Measurements from ENCODE around the gene PLPPR3.

The PLPPR3 gene

GRCh38 chr19:821825-822503 is at the start of gene PLPPR3:
PLPPR3 (minus strand) TSS chr19:821955; CDS start chr19:821559, 396 bp downstream.
- DNase-seq (no peak), ATAC-seq (no peak)
- Mint-ChIP-seq H3K36me3 (ENCODE audit: low read depth) (no peaks in the 10 kb centered on the region), H3K4me3 (no peak within 1 kb of the TSS), H3K9me3 (no peaks in the 10 kb centered on the region), H3K27ac (no peak within 1 kb of the TSS), H3K4me1 (no peaks in the 10 kb centered on the region), H3K27me3 (peaks cover 17% of the 10 kb centered on the region)

- Mint-ChIP-seq H3K27me3 (no peaks in the 10 kb centered on the region), H3K4me3 (no peak overlapping the region), H3K4me1 (peaks cover 10% of the 10 kb centered on the region), H3K27ac (no peak overlapping the region), H3K36me3 (ENCODE audit: low read depth) (peaks cover 7% of the 10 kb centered on the region), H3K9me3 (no peaks in the 10 kb centered on the region)
- DNase-seq = no peak
- no peak for ATAC-seq
Observed at GRCh38 chr19:870963-871401, 49.2 kb upstream of the PLPPR3 start.

- H3K27me3 Mint-ChIP-seq = no peaks in the 10 kb centered on the region
- peaks cover 10% of the 10 kb centered on the region for H3K4me1 Mint-ChIP-seq
- ATAC-seq (no peak), DNase-seq (no peak)
- no peak overlapping the region for H3K4me3 Mint-ChIP-seq
- no peak overlapping the region for H3K27ac Mint-ChIP-seq
- no peaks in the 10 kb centered on the region for H3K9me3 Mint-ChIP-seq
- H3K36me3 Mint-ChIP-seq (ENCODE audit: low read depth) = peaks cover 7% of the 10 kb centered on the region
Observed at GRCh38 chr19:870314-870713, 48.6 kb upstream of the PLPPR3 start.

- no peak for ATAC-seq
- H3K27ac Mint-ChIP-seq = no peak overlapping the region
- no peak for DNase-seq
Observed at GRCh38 chr19:869245-870177, 47.8 kb upstream of the PLPPR3 start.

GRCh38 chr19:868458-869244 is 46.9 kb upstream of the PLPPR3 start:
- H3K4me1 Mint-ChIP-seq = peaks cover 12% of the 10 kb centered on the region
- no peak overlapping the region for H3K27ac Mint-ChIP-seq
- H3K36me3 Mint-ChIP-seq (ENCODE audit: low read depth) = peaks cover 8% of the 10 kb centered on the region
- no peaks in the 10 kb centered on the region for H3K27me3 Mint-ChIP-seq
- no peaks in the 10 kb centered on the region for H3K9me3 Mint-ChIP-seq
- no peak for DNase-seq
- H3K4me3 Mint-ChIP-seq = no peak overlapping the region
- no peak for ATAC-seq

More at GRCh38 chr19:869245-870177, 47.8 kb upstream of the PLPPR3 start:
- no peaks in the 10 kb centered on the region for H3K9me3 Mint-ChIP-seq
- peaks cover 10% of the 10 kb centered on the region for H3K4me1 Mint-ChIP-seq
- H3K36me3 Mint-ChIP-seq (ENCODE audit: low read depth) = peaks cover 7% of the 10 kb centered on the region
- H3K4me3 Mint-ChIP-seq = no peak overlapping the region
- H3K27me3 Mint-ChIP-seq = no peaks in the 10 kb centered on the region

GRCh38 chr19:867855-868457 is 46.2 kb upstream of the PLPPR3 start:
- Mint-ChIP-seq H3K4me3 (no peak overlapping the region), H3K9me3 (no peaks in the 10 kb centered on the region), H3K36me3 (ENCODE audit: low read depth) (peaks cover 8% of the 10 kb centered on the region), H3K27ac (no peak overlapping the region), H3K4me1 (peaks cover 17% of the 10 kb centered on the region), H3K27me3 (peaks cover 2% of the 10 kb centered on the region)
- no peak for DNase-seq
- no peak for ATAC-seq

- Mint-ChIP-seq H3K9me3 (no peaks in the 10 kb centered on the region), H3K27ac (no peak overlapping the region), H3K27me3 (peaks cover 2% of the 10 kb centered on the region), H3K4me3 (no peak overlapping the region), H3K4me1 (peaks cover 18% of the 10 kb centered on the region), H3K36me3 (ENCODE audit: low read depth) (peaks cover 8% of the 10 kb centered on the region)
- ATAC-seq (no peak), DNase-seq (no peak)
Observed at GRCh38 chr19:867301-867793, 45.6 kb upstream of the PLPPR3 start.

GRCh38 chr19:866769-867300 is 45.1 kb upstream of the PLPPR3 start:
- Mint-ChIP-seq H3K36me3 (ENCODE audit: low read depth) (peaks cover 8% of the 10 kb centered on the region), H3K9me3 (no peaks in the 10 kb centered on the region), H3K4me3 (no peak overlapping the region)

GRCh38 chr19:863315-863620 is 41.5 kb upstream of the PLPPR3 start:
- DNase-seq = no peak
- Mint-ChIP-seq H3K27me3 (peaks cover 13% of the 10 kb centered on the region), H3K9me3 (no peaks in the 10 kb centered on the region), H3K4me3 (peak overlapping the region; percentile 54), H3K4me1 (peaks cover 12% of the 10 kb centered on the region), H3K36me3 (ENCODE audit: low read depth) (peaks cover 4% of the 10 kb centered on the region), H3K27ac (no peak overlapping the region)
- no peak for ATAC-seq

More at GRCh38 chr19:866769-867300, 45.1 kb upstream of the PLPPR3 start:
- no peak overlapping the region for H3K27ac Mint-ChIP-seq
- H3K4me1 Mint-ChIP-seq = peaks cover 14% of the 10 kb centered on the region
- peaks cover 2% of the 10 kb centered on the region for H3K27me3 Mint-ChIP-seq
- ATAC-seq = no peak
- no peak for DNase-seq

- ATAC-seq = peak; percentile 26
- H3K4me1 Mint-ChIP-seq = peaks cover 12% of the 10 kb centered on the region
Observed at GRCh38 chr19:862581-863314, 41.0 kb upstream of the PLPPR3 start.

GRCh38 chr19:861756-862580 is 40.2 kb upstream of the PLPPR3 start:
- ATAC-seq = peak; percentile 20
- Mint-ChIP-seq H3K27ac (no peak overlapping the region), H3K4me3 (no peak overlapping the region)

More at GRCh38 chr19:862581-863314, 41.0 kb upstream of the PLPPR3 start:
- Mint-ChIP-seq H3K36me3 (ENCODE audit: low read depth) (peaks cover 4% of the 10 kb centered on the region), H3K4me3 (peak overlapping the region; percentile 48), H3K27ac (no peak overlapping the region), H3K9me3 (no peaks in the 10 kb centered on the region), H3K27me3 (peaks cover 14% of the 10 kb centered on the region)
- peak; percentile 79 for DNase-seq

GRCh38 chr19:861141-861755 is 39.5 kb upstream of the PLPPR3 start:
- DNase-seq (no peak), ATAC-seq (no peak)
- peaks cover 1% of the 10 kb centered on the region for H3K36me3 Mint-ChIP-seq (ENCODE audit: low read depth)
- no peak overlapping the region for H3K27ac Mint-ChIP-seq
- H3K27me3 Mint-ChIP-seq = peaks cover 14% of the 10 kb centered on the region
- H3K9me3 Mint-ChIP-seq = no peaks in the 10 kb centered on the region
- H3K4me3 Mint-ChIP-seq = no peak overlapping the region
- H3K4me1 Mint-ChIP-seq = peaks cover 12% of the 10 kb centered on the region

More at GRCh38 chr19:861756-862580, 40.2 kb upstream of the PLPPR3 start:
- Mint-ChIP-seq H3K9me3 (no peaks in the 10 kb centered on the region), H3K27me3 (peaks cover 14% of the 10 kb centered on the region), H3K36me3 (ENCODE audit: low read depth) (peaks cover 1% of the 10 kb centered on the region), H3K4me1 (peaks cover 12% of the 10 kb centered on the region)
- DNase-seq = peak; percentile 76

Data from activated naive CD8-positive, alpha-beta T cell treated with anti-CD3 and anti-CD28 coated beads, Interleukin-2, amount 50 U/mL, for 24 hours (primary cell).